ENCODE measurements around the gene ATP5IF1.

ATP5IF1 gene

DNA sequence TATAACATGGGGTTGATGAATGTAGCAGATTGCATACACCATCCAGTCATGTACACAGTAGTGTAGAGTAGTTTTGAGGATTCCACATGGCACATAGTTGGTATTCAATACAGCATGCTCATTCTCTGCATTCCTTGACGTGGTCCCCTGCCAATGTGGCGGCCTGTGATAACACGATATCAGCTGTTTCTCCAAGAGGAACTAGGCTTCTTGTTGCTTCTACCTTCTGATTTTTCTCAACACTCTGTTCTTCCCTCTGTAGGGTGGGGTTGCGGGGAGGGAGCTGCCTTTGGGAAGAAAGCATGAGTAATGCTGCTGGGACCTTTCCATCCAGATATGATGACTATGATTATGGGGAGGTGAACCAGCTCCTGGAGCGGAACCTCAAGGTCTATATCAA, 42.8 kb downstream of the ATP5IF1 start:
- DNase-seq (ENCODE audit: low read depth): no peak
- TF ChIP-seq, protein P1, sequence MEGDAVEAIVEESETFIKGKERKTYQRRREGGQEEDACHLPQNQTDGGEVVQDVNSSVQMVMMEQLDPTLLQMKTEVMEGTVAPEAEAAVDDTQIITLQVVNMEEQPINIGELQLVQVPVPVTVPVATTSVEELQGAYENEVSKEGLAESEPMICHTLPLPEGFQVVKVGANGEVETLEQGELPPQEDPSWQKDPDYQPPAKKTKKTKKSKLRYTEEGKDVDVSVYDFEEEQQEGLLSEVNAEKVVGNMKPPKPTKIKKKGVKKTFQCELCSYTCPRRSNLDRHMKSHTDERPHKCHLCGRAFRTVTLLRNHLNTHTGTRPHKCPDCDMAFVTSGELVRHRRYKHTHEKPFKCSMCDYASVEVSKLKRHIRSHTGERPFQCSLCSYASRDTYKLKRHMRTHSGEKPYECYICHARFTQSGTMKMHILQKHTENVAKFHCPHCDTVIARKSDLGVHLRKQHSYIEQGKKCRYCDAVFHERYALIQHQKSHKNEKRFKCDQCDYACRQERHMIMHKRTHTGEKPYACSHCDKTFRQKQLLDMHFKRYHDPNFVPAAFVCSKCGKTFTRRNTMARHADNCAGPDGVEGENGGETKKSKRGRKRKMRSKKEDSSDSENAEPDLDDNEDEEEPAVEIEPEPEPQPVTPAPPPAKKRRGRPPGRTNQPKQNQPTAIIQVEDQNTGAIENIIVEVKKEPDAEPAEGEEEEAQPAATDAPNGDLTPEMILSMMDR (IDR thresholded peaks at IDR 0.05; ENCODE audit: control insufficient read depth, insufficient read depth, low read depth, low read length, missing control alignments): no peak
- no peak overlapping the region for H3K4me3 ChIP-seq (ENCODE audit: control insufficient read depth, low read depth, low read length)

DNA sequence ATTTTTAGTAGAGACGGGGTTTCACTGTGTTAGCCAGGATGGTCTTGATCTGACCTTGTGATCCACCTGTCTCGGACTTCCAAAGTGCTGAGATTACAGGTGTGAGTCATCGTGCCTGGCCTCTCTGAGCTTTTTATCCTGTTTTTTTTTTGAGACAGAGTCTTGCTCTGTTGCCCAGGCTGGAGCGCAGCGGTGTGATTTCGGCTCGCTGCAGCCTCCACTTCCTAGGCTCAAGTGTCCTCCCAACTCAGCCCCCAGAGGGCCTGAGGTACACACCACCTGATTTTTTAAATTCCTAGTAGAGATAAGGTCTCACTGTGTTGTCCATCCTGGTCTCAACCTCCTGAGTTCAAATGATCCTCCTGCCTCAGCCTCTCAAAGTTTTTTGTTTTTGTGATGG, 43.8 kb downstream of the ATP5IF1 start:
- no peak overlapping the region for H3K4me3 ChIP-seq (ENCODE audit: control insufficient read depth, low read depth, low read length)
- no peak for DNase-seq (ENCODE audit: low read depth)
- TF ChIP-seq, protein P1 (IDR thresholded peaks at IDR 0.05; ENCODE audit: control insufficient read depth, insufficient read depth, low read depth, low read length, missing control alignments): no peak

DNA sequence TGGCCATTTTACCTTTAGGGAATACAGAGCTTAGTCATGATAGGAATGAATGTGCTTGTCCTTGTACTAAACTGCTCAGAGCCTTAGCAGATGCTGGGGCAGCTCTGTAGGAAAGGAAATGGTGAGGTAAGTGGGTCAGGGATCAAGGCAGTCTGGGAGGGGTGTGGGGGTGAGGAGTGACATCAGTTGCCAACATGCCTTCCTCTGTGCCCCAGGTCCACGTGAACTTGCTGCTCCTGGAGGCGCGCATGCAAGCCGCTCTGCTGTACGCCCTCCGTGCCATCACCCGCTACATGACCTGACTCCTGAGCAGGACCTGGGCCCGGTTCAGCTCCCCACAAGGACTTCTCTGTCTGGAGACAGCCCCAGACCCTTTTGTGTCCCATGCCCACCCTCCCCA, 44.6 kb downstream of the ATP5IF1 start:
- no peak for DNase-seq (ENCODE audit: low read depth)
- TF ChIP-seq, protein P1 (IDR thresholded peaks at IDR 0.05; ENCODE audit: control insufficient read depth, insufficient read depth, low read depth, low read length, missing control alignments): no peak

DNA sequence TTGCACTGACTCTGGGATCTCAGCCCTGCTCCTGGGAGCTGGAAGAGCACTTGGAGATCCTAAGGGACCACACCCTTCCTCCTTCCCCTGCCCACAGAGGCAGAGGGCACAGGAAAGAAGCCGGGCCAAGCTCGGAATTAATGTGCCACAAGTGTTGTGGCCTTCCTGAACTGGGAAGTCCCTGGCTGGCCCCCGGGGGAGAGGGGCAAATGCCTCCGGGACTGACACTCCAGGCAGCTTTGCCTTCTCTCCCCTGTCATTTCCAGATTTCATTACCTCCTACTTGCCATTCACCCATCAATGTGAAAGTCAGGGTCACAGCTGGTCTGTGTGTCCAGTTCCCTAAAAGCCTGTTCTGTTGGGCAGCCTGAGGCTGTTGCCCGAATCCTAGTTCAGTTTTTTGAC, 45.1 kb downstream of the ATP5IF1 start:
- DNase-seq (ENCODE audit: low read depth): no peak
- no peak overlapping the region for H3K4me3 ChIP-seq (ENCODE audit: control insufficient read depth, low read depth, low read length)
- TF ChIP-seq, protein P1 (IDR thresholded peaks at IDR 0.05; ENCODE audit: control insufficient read depth, insufficient read depth, low read depth, low read length, missing control alignments): no peak

More for the DNA sequence above, 44.6 kb downstream of the ATP5IF1 start:
- H3K4me3 ChIP-seq (ENCODE audit: control insufficient read depth, low read depth, low read length): no peak overlapping the region

DNA sequence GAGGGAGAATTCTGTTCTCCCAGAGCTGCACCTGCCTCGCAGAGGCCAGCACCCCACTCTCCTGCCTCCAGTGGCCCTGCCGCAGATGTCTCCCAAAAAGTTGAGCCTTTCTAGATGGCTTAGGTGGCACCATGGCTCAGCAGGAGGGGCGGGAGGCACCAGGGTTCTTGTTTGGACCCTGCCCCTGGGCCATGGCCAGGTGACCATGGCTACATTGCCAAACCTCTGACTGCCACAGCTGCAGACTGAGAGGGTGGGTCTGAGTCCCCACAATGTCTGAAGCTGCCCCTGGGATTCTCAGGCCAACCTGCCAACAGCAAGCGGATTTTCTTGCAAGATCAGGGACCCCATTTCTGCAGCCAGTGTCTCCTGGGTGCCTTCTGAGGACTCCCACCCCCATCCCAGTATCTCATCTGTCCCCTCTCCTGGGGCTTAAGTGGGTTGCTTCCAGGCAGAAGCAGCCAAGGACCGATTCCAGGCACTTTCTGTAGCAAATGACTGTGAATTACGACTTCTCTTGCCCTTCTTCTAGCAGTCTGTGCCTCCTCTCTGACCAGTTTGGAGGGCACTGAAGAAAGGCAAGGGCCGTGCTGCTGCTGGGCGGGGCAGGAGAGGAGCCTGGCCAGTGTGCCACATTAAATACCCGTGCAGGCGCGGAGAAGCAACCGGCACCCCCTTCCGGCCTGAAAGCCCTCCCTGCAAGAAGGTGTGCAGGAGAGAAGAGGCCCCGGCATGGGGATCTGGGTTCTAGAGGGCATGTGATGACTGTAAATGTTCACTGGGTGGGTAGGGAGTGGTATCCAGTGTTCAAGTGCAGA, 45.9 kb downstream of the ATP5IF1 start:
- DNase-seq (ENCODE audit: low read depth): no peak
- no peak overlapping the region for H3K4me3 ChIP-seq (ENCODE audit: control insufficient read depth, low read depth, low read length)
- TF ChIP-seq, protein P1 (IDR thresholded peaks at IDR 0.05; ENCODE audit: control insufficient read depth, insufficient read depth, low read depth, low read length, missing control alignments): no peak

DNA sequence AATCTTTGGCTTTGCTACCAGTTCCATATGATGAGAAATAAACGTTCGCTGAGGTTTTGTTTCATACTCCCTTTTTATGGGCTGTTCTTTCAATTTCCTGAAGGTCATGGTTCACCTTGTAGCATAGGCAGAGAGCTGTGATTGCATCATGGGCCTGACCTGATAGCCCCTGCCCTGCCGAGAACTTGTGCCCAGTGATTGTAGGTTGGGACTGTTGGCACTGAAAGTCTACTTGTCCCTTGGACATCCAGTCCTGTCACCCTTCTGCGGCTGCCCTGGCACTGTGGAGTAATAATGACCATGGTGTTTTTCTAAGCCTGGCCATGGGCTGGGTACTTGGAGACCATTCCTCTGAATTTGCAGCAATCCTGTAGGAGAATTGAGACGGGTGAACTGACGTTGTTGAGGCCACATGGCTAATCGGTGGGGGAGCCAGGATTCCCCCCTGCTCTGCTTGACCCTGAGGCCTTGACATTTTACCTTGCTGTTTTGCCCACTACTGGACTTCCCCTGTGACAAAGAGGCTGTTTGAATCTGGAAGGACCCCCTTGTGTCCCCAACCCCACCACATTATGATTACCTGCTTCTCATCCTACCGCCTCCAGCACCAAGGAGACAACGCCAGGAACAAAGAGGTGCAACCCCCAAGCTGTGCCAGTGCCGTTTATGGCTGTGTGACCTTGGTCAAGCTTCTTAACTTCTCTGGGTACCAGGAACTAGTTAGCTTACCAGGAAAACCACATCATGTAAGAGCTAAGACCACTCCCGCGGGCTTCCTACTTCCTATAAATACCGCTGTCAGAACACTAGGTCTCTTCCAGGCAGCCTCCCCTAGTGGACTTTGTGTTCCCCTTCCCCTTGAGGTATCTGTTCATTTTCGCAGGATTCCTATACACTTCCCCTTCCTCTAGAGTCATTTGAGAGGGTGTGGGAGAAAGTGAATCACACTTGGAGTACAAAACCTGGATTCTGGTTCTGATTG, 46.8 kb downstream of the ATP5IF1 start:
- DNase-seq (ENCODE audit: low read depth): no peak
- TF ChIP-seq, protein P1 (IDR thresholded peaks at IDR 0.05; ENCODE audit: control insufficient read depth, insufficient read depth, low read depth, low read length, missing control alignments): no peak
- H3K4me3 ChIP-seq (ENCODE audit: control insufficient read depth, low read depth, low read length): no peak overlapping the region
